ENCODE data around the gene GJA5.

GJA5 gene

GRCh38 chr1:147760481-147761260 is at the start of gene GJA5:
GJA5 (minus strand) TSS chr1:147760602; CDS start chr1:147759238, 1,364 bp downstream.
- DNase-seq (ENCODE audit: low spot score), result no peak

GRCh38 chr1:147809236-147809635 is 48.8 kb upstream of the GJA5 start:
- DNase-seq (ENCODE audit: low spot score), result no peak

GRCh38 chr1:147808025-147808424 is 47.6 kb upstream of the GJA5 start:
- DNase-seq (ENCODE audit: low spot score), result no peak

GRCh38 chr1:147807405-147807804 is 47.0 kb upstream of the GJA5 start:
- no peak for DNase-seq (ENCODE audit: low spot score)

GRCh38 chr1:147804942-147805723 is 44.7 kb upstream of the GJA5 start:
- DNase-seq (ENCODE audit: low spot score), result no peak

DNA sequence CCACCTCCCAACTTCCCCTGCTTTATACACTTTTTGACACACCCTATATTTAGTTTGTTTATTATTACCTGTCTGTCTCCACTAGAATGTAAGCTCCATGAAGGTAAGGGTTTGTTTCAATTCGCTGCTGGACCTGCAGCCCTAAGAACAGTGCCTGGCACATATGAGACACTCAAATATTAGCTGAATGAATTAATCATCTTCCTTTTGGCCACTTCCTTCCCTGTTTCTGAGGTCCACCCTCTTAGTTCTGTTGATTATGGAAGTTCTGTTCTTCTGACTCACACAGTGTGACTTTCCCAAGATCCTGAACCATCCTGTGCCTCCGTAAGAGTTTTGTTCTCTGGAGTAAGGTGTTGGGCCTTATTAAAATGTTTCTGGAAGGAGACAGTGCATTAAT is 40.4 kb upstream of the GJA5 start:
- DNase-seq (ENCODE audit: low spot score), result no peak

GRCh38 chr1:147798731-147799130 is 38.3 kb upstream of the GJA5 start:
- DNase-seq (ENCODE audit: low spot score), result no peak

DNA sequence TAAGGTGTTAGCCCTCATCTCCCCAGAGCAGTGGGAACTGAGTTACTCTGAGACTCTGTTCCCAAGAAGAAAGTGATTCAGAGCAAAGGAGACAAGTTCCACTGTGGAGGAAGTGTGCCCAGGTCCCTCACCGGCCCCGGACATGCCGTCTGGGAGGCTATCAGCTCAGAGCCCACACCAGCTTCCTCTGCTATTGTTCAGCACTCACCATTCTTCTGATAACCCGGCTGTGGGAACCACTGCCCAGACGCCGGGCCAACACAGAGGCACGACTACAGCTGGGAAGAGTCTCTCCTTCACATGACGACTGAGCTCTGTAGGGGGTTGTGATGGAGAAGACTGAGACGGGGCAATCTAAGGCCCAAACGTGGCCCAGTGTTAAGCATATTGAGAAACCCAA is 34.2 kb upstream of the GJA5 start:
- DNase-seq (ENCODE audit: low spot score), result no peak

GRCh38 chr1:147791876-147792275 is 31.5 kb upstream of the GJA5 start:
- no peak for DNase-seq (ENCODE audit: low spot score)

- no peak for DNase-seq (ENCODE audit: low spot score)
Observed at GRCh38 chr1:147787765-147788164, 27.4 kb upstream of the GJA5 start.

GRCh38 chr1:147786536-147786935 is 26.1 kb upstream of the GJA5 start:
- no peak for DNase-seq (ENCODE audit: low spot score)

GRCh38 chr1:147785794-147786506 is 25.5 kb upstream of the GJA5 start:
- no peak for DNase-seq (ENCODE audit: low spot score)

DNA sequence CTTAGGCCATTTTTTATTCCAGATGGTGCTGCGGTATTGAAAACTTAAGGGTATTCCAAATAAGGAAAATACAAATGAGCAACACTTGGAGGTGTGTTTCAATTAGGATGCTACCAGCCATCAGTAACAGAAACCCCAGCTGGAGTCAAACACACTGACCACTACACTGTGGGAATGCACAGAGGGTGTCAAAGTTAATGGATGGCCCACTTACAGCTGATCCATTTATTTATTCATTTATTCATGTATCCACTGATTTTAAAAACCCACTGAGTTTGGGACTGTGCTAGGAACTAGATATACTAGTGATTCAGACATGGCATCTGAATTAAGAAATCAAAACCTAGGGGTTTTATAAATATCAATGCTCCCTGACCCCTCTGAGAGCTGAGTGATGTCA is 24.5 kb upstream of the GJA5 start:
- no peak for DNase-seq (ENCODE audit: low spot score)

- no peak for DNase-seq (ENCODE audit: low spot score)
Observed at GRCh38 chr1:147781056-147781471, 20.7 kb upstream of the GJA5 start.

GRCh38 chr1:147777694-147778093 is 17.3 kb upstream of the GJA5 start:
- no peak for DNase-seq (ENCODE audit: low spot score)

DNA sequence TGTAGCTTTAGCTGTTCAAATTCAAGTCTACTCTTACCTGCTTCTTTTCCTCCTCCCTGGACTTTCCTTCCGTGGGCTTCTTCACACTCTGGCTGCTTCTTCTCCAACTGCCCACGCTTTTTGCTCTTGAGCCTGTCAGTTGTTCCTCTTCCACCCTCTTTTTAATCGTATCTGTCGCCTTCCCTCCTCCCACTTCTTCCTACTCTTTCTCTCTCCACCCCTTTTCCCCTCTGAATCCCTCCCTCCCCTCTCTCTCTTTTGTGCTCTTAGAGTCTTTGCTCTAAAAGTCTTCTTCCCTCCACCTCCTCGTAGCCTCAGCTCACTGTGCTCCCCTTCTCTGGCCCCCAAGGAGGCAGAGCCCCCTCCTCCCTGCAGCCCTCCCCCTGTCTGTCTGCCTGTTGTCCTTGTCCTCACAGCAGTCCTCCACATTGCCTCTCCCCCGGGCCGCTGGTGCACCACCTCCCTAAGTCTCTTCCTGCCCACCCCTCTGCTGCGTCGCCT is 12.9 kb upstream of the GJA5 start:
- peak; percentile 62 for DNase-seq (ENCODE audit: low spot score)

GRCh38 chr1:147772570-147772969 is 12.2 kb upstream of the GJA5 start:
- no peak for DNase-seq (ENCODE audit: low spot score)

- no peak for DNase-seq (ENCODE audit: low spot score)
Observed at GRCh38 chr1:147771226-147772125, 11.1 kb upstream of the GJA5 start.

GRCh38 chr1:147769106-147769505 is 8.7 kb upstream of the GJA5 start:
- no peak for DNase-seq (ENCODE audit: low spot score)

- no peak for DNase-seq (ENCODE audit: low spot score)
Observed at GRCh38 chr1:147768582-147768981, 8.2 kb upstream of the GJA5 start.

DNA sequence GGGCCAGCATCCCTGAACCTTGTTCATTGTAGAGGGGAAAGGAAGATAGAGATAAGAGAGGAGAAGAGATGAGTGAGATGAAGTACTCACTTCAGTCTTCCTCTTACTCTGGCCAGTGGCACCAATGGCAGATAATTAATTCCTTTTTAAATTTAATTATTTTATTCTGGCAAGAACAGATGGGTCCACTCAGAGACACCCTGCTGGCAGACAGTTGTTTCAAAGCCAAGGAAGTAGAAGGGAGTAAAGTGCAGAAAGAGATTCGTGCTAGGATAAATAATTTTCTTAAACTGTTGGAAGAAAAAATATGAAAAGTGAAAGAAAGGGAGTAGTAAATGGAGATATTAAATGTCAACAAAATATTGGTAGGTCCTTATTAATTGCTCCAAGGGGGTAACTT is 7.7 kb upstream of the GJA5 start:
- no peak for DNase-seq (ENCODE audit: low spot score)
